Smooth muscle cell (in vitro differentiated cells): ENCODE results near the gene STX18. TPM values are rescaled to one million over a fixed set of nuclear protein-coding genes. Genes with fewer than 3 reads are reported as not detected.
A peak's percentile ranks its signal among the peaks of the same experiment; 100 is the strongest.

ENCODE experiments used
- DNase-seq: peaks from one replicate; lab custom pipeline; 2025; ENCODE audit not compliant: unreplicated experiment; lab: John Stamatoyannopoulos, UW
- H2AFZ ChIP-seq: fragments of 200-600 bp; sonication (generic); 2 replicates; pipeline ENCODE4 v1.6.0; 2016; ENCODE audit warnings: antibody characterized with exemption, low read depth, mild to moderate bottlenecking
- H3F3A ChIP-seq: fragments of 200-600 bp; sonication (generic); 2 replicates; pipeline ENCODE4 v1.6.0; 2017; ENCODE audit warnings: antibody characterized with exemption, low read depth
- H3K27ac ChIP-seq: fragments of 200-600 bp; sonication (generic); 2 replicates; pipeline ENCODE4 v1.5.1; 2016; ENCODE audit warnings: low read depth, mild to moderate bottlenecking
- H3K27me3 ChIP-seq: fragments of 200-600 bp; sonication (generic); 2 replicates; pipeline ENCODE4 v1.6.1; 2016; ENCODE audit warnings: low read depth, mild to moderate bottlenecking
- H3K36me3 ChIP-seq: fragments of 200-600 bp; sonication (generic); 2 replicates; pipeline ENCODE4 v1.5.1; 2016; ENCODE audit warnings: low read depth
- H3K4me1 ChIP-seq: fragments of 200-600 bp; sonication (generic); 2 replicates; pipeline ENCODE4 v1.5.1; 2016; ENCODE audit warnings: low read depth
- H3K4me2 ChIP-seq: fragments of 200-600 bp; sonication (generic); 2 replicates; pipeline ENCODE4 v1.6.0; 2016; ENCODE audit warnings: mild to moderate bottlenecking
- H3K4me3 ChIP-seq: fragments of 200-600 bp; sonication (generic); 2 replicates; pipeline ENCODE4 v1.5.1; 2016; ENCODE audit warnings: mild to moderate bottlenecking
- H3K79me2 ChIP-seq: fragments of 200-600 bp; sonication (generic); 2 replicates; pipeline ENCODE4 v1.6.0; 2016; ENCODE audit warnings: low read depth, mild to moderate bottlenecking
- H3K9ac ChIP-seq: fragments of 200-600 bp; sonication (generic); 2 replicates; pipeline ENCODE4 v1.6.0; 2016; ENCODE audit warnings: low read depth
- H3K9me3 ChIP-seq: fragments of 200-600 bp; sonication (generic); replicated peaks from 2 replicates; pipeline ENCODE4 v1.5.1; 2016; ENCODE audit warnings: low read depth
- H4K20me1 ChIP-seq: fragments of 200-600 bp; sonication (generic); 2 replicates; pipeline ENCODE4 v1.6.0; 2016; ENCODE audit warnings: low read depth
- CTCF ChIP-seq: fragments of 200-600 bp; sonication (generic); IDR thresholded peaks from 2 replicates; pipeline ENCODE4 v1.5.1; 2017; ENCODE audit warnings: borderline replicate concordance, mild to moderate bottlenecking, antibody characterized with exemption; ENCODE audit not compliant: insufficient read depth, poor library complexity, severe bottlenecking
- WGBS: methylation state at CpG from one replicate; pipeline ENCODE4 v1.1.7; 2016; ENCODE audit warnings: low lambda C conversion rate; 5-methylcytosine and 5-hydroxymethylcytosine counted together
- polyA plus RNA-seq: library from polyadenylated mRNA; unstranded; fragments of >200 nt; fragmentation: Nextera tagmentation; extraction: Ambion mirVana; gene quantifications from 2 replicates; pipeline ENCODE4 v1.2.1, GENCODE V29; 2016
- total RNA-seq: library from RNA; depleted of rRNA; stranded (reverse); fragments of >200 nt; gene quantifications from 2 replicates; pipeline ENCODE4 v1.2.3, GENCODE V29; 2014

Gene STX18
- total and polyA plus RNA-seq, 2 experiments from 2014 or later = 17.7 to 23.3 TPM

DNA sequence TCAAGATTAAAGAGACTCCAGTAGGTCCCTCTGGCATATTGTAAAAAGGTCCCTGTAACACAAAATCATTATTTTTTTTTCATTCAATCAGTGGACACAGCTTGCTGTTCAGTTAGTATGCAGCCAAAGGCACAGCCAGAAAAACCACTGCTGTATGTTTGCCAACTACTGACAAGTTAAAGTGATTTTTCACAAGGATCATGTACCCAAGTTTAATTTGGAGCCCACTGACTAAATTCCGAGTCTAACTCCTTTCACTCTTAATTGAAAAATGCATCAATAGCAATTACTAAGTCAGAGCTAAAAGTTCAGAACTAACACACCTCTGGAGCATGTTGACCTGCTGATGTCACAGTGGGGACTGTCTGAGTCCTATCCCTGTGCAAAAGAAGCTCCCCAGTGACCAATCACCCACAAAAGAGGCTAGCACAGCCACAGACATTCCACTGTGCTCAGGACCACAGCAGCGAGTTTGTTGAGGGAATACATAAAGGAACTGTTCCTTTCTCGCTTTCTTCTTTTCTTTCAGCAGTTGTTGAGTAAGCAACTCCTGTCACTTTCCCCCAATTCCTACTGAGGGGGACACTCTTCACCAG is 60.4 kb downstream of the STX18 start:
- H4K20me1 ChIP-seq = peaks cover 79% of the 10 kb centered on the region
- H3K27ac ChIP-seq = peak overlapping the region; percentile 68
- peaks cover 20% of the 10 kb centered on the region for H3K4me1 ChIP-seq
- H3K79me2 ChIP-seq = peaks cover 22% of the 10 kb centered on the region
- H3K9me3 ChIP-seq = no peaks in the 10 kb centered on the region
- peak overlapping the region; percentile 15 for H3K9ac ChIP-seq
- 70% methylated on average over 3 of the region's 3 CpGs for WGBS
- H2AFZ ChIP-seq = no peak overlapping the region
- peak overlapping the region; percentile 51 for H3K4me2 ChIP-seq
- no peaks in the 10 kb centered on the region for H3K27me3 ChIP-seq
- H3K4me3 ChIP-seq = no peak overlapping the region
- TF ChIP-seq CTCF = no peak
- peaks cover 4% of the 10 kb centered on the region for H3F3A ChIP-seq
- no peak for DNase-seq
- no peaks in the 10 kb centered on the region for H3K36me3 ChIP-seq

- H3K27ac ChIP-seq = peak overlapping the region; percentile 68
- peaks cover 29% of the 10 kb centered on the region for H3K79me2 ChIP-seq
These were observed 61.0 kb downstream of the STX18 start for GRCh38 chr4:4480685-4481398.

DNA sequence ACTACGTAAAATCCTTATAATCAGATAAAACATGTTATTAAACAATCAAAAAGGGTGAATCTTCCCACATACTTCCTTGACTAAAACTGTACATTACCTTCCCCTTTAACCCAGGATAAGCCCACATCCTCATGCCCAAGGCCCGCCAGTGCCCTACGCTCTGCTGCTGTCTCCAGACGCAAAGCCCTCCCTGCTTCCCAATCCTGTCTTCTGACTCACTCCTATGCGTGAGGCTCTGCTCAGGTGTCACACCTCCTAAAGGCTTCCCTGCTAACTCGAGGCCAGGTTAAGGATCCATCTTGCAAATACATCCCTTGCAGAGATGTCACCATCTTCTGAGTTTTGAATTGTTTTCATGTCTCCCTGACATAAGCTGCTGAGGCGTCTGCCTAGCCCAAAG is 61.6 kb downstream of the STX18 start:
- Histone ChIP-seq H3K4me3 (no peak overlapping the region), H3K79me2 (peaks cover 35% of the 10 kb centered on the region), H3F3A (peaks cover 4% of the 10 kb centered on the region), H3K27me3 (no peaks in the 10 kb centered on the region), H3K4me2 (peak overlapping the region; percentile 51), H3K36me3 (no peaks in the 10 kb centered on the region), H3K27ac (peak overlapping the region; percentile 68), H2AFZ (no peak overlapping the region), H4K20me1 (peaks cover 73% of the 10 kb centered on the region), H3K9me3 (no peaks in the 10 kb centered on the region), H3K4me1 (peaks cover 20% of the 10 kb centered on the region), H3K9ac (peak overlapping the region; percentile 6)
- 61% methylated on average over 7 of the region's 7 CpGs for WGBS
- no peak for TF ChIP-seq CTCF
- DNase-seq = no peak

More at GRCh38 chr4:4480685-4481398, 61.0 kb downstream of the STX18 start:
- Histone ChIP-seq H2AFZ (no peak overlapping the region), H3K4me2 (peak overlapping the region; percentile 51), H3K9ac (peak overlapping the region; percentile 15), H3K36me3 (no peaks in the 10 kb centered on the region), H3F3A (peaks cover 4% of the 10 kb centered on the region), H3K4me1 (peaks cover 20% of the 10 kb centered on the region), H4K20me1 (peaks cover 79% of the 10 kb centered on the region), H3K27me3 (no peaks in the 10 kb centered on the region), H3K4me3 (no peak overlapping the region), H3K9me3 (no peaks in the 10 kb centered on the region)
- no peak for DNase-seq
- peak; percentile 33 for TF ChIP-seq CTCF
- 38% methylated on average over 6 of the region's 6 CpGs for WGBS
